Panc1 (cell line): Measurements from ENCODE around the gene ACOT13. TPM values are rescaled to one million over a fixed set of nuclear protein-coding genes. Genes with fewer than 3 reads are reported as not detected.
"Not testable (repeated sequence)": the region's sequence is repeated elsewhere in the genome, so short reads cannot be mapped to it uniquely, and the experiment has no call there.

Source experiments
- ATAC-seq: fragments of 200-7000 bp; cut with Tn5 transposase; 2 replicates; pipeline ENCODE4 v1.9.1; 2020; ENCODE audit warnings: mild to moderate bottlenecking, moderate library complexity
- BruUV-seq: library from RNA; stranded (reverse); fragments of 400-500 nt; replicated peaks from 2 replicates; lab custom pipeline; 2021; lab: Mats Ljungman, UMichigan
- CTCF ChIA-PET: fragments of 300-600 bp; sonication (Branson Sonifier 250); formaldehyde crosslinking; loops from one replicate; lab custom pipeline; 2022; ENCODE audit warnings: antibody characterized with exemption; lab: Charles Lee
- POLR2A ChIA-PET: fragments of 300-600 bp; sonication (Branson Sonifier 250); formaldehyde crosslinking; loops from one replicate; lab custom pipeline; 2022; ENCODE audit warnings: antibody characterized with exemption; lab: Charles Lee
- DNase-seq: peaks from one replicate; pipeline ENCODE4 v3.0.0-alpha.2; 2010; ENCODE audit warnings: low read depth, low spot score
- H3K27ac ChIP-seq: 2 replicates; pipeline ENCODE4 v1.5.1; 2011; ENCODE audit warnings: mild to moderate bottlenecking, low read length, inconsistent platforms
- H3K27me3 ChIP-seq: fragments of 200-500 bp; sonication (Bioruptor generic); 2 replicates; pipeline ENCODE4 v1.6.0; 2014; ENCODE audit warnings: low read length, inconsistent platforms; ENCODE audit not compliant: control insufficient read depth, insufficient read depth
- H3K36me3 ChIP-seq: fragments of 200-500 bp; sonication (Bioruptor generic); 2 replicates; pipeline ENCODE4 v1.5.1; 2014; ENCODE audit warnings: inconsistent platforms, mild to moderate bottlenecking, low read length, moderate library complexity; ENCODE audit not compliant: control insufficient read depth, insufficient read depth
- H3K4me1 ChIP-seq: 2 replicates; pipeline ENCODE4 v1.5.1; 2011; ENCODE audit warnings: inconsistent platforms, mild to moderate bottlenecking, low read length, moderate library complexity; ENCODE audit not compliant: control insufficient read depth, insufficient read depth
- H3K4me3 ChIP-seq, 2 experiments: 2 replicates each; pipeline ENCODE4 v1.5.1; 2011 to 2012; ENCODE audit warnings: low read depth in 2 of 2, low read length in 2 of 2, mild to moderate bottlenecking in 2 of 2, inconsistent platforms in 1 of 2, moderate library complexity in 1 of 2
- H3K9me3 ChIP-seq: fragments of 200-500 bp; sonication (Bioruptor generic); 2 replicates; pipeline ENCODE4 v1.5.1; 2014; ENCODE audit warnings: low read depth, mild to moderate bottlenecking, inconsistent platforms, low read length, moderate library complexity; ENCODE audit not compliant: control insufficient read depth, insufficient read depth
- POLR2AphosphoS5 ChIP-seq: IDR thresholded peaks from 2 replicates; pipeline ENCODE4 v1.6.1; 2012; ENCODE audit warnings: mild to moderate bottlenecking, low read depth, low read length, moderate library complexity
- SIN3A ChIP-seq: IDR thresholded peaks from 2 replicates; pipeline ENCODE4 v1.6.1; 2012; ENCODE audit warnings: low read depth, mild to moderate bottlenecking, low read length, moderate library complexity, borderline replicate concordance; ENCODE audit not compliant: insufficient read depth
- TCF7L2 ChIP-seq: IDR thresholded peaks from 2 replicates; pipeline ENCODE4 v1.6.1; 2011; ENCODE audit warnings: mild to moderate bottlenecking, low read depth, low read length, inconsistent platforms
- in situ Hi-C: cut with HindIII; loops from 2 replicates; pipeline ENCODE4 v1.10.0; 2016; ENCODE audit warnings: low sequenced_read_pairs, low pct_unique_long_range_greater_than_20kb
- intact Hi-C: fragments of 100-400 bp; cut with micrococcal nuclease; formaldehyde crosslinking; loops from one replicate; pipeline ENCODE4 v1.10.0; 2022; ENCODE audit not compliant: unreplicated experiment
- total RNA-seq: library from RNA; stranded (reverse); gene quantifications from one replicate; pipeline ENCODE4 v1.2.1, GENCODE V29; 2021; ENCODE audit not compliant: unreplicated experiment
- TF ChIP-seq, protein P1 (sequence below), 2 experiments: IDR thresholded peaks; 2 replicates each; pipeline ENCODE4 v1.6.1; 2011 to 2012; ENCODE audit warnings: low read depth in 2 of 2, control low read depth in 1 of 2, low read length in 1 of 2, mild to moderate bottlenecking in 1 of 2, moderate library complexity in 1 of 2; ENCODE audit not compliant: insufficient read depth in 1 of 2
- TF ChIP-seq, protein P2 (sequence below): fragments of 450-650 bp; IDR thresholded peaks from 2 replicates; pipeline ENCODE4 v1.5.1; 2017; ENCODE audit warnings: mild to moderate bottlenecking

Gene ACOT13
- total RNA-seq, 1 experiment from 2014 or later, result 31.6 TPM

DNA sequence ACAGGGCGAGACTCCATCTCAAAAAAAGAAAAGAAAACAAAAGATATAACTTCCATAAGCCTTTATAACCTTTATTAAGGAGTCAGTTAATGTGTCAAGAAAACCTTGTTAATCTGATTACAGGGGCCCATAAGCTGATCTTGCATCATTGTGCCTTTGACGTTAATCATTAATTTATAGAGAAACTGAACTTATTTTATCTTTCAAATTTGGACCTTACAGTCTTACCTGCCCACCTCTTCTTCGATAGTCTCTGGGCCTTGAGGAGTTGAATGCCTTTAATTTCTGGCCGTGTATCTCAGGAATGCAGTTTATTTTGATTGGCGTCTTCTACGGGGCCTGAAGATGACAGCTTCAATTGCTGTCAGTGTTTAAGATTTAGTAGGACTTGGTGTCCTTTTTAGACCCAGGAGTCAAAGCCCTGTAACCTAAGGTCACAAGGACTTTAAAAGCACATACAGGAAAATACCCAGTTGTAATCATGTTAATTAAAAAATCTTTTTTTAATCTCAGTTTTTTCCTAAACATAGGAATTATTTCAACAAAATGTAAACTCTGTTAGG is 5.8 kb downstream of the ACOT13 start:
- Histone ChIP-seq H3K27me3 (no peaks in the 10 kb centered on the region), H3K4me1 (no peaks in the 10 kb centered on the region), H3K27ac (no peak overlapping the region), H3K9me3 (peaks cover 8% of the 10 kb centered on the region; the same call in 1 of the 2 replicates), H3K36me3 (no peaks in the 10 kb centered on the region), H3K4me3 (no peak overlapping the region)
- ChIA-PET CTCF (no interaction called here), POLR2A (no interaction called here)
- ATAC-seq, result no peak
- TF ChIP-seq TCF7L2, result no peak
- no peak for TF ChIP-seq SIN3A
- TF ChIP-seq, protein P1, sequence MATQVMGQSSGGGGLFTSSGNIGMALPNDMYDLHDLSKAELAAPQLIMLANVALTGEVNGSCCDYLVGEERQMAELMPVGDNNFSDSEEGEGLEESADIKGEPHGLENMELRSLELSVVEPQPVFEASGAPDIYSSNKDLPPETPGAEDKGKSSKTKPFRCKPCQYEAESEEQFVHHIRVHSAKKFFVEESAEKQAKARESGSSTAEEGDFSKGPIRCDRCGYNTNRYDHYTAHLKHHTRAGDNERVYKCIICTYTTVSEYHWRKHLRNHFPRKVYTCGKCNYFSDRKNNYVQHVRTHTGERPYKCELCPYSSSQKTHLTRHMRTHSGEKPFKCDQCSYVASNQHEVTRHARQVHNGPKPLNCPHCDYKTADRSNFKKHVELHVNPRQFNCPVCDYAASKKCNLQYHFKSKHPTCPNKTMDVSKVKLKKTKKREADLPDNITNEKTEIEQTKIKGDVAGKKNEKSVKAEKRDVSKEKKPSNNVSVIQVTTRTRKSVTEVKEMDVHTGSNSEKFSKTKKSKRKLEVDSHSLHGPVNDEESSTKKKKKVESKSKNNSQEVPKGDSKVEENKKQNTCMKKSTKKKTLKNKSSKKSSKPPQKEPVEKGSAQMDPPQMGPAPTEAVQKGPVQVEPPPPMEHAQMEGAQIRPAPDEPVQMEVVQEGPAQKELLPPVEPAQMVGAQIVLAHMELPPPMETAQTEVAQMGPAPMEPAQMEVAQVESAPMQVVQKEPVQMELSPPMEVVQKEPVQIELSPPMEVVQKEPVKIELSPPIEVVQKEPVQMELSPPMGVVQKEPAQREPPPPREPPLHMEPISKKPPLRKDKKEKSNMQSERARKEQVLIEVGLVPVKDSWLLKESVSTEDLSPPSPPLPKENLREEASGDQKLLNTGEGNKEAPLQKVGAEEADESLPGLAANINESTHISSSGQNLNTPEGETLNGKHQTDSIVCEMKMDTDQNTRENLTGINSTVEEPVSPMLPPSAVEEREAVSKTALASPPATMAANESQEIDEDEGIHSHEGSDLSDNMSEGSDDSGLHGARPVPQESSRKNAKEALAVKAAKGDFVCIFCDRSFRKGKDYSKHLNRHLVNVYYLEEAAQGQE (IDR thresholded peaks at IDR 0.05; ENCODE audit: insufficient read depth in 1 of 2, low read depth in 2 of 2, low read length in 1 of 2), result no peak
- TF ChIP-seq POLR2AphosphoS5, result no peak
- TF ChIP-seq, protein P2, sequence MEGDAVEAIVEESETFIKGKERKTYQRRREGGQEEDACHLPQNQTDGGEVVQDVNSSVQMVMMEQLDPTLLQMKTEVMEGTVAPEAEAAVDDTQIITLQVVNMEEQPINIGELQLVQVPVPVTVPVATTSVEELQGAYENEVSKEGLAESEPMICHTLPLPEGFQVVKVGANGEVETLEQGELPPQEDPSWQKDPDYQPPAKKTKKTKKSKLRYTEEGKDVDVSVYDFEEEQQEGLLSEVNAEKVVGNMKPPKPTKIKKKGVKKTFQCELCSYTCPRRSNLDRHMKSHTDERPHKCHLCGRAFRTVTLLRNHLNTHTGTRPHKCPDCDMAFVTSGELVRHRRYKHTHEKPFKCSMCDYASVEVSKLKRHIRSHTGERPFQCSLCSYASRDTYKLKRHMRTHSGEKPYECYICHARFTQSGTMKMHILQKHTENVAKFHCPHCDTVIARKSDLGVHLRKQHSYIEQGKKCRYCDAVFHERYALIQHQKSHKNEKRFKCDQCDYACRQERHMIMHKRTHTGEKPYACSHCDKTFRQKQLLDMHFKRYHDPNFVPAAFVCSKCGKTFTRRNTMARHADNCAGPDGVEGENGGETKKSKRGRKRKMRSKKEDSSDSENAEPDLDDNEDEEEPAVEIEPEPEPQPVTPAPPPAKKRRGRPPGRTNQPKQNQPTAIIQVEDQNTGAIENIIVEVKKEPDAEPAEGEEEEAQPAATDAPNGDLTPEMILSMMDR, result no peak
- in situ Hi-C loops (no loop called here), intact Hi-C loops (no loop called here)
- BruUV-seq, result no TSS peak
- no peak for DNase-seq

DNA sequence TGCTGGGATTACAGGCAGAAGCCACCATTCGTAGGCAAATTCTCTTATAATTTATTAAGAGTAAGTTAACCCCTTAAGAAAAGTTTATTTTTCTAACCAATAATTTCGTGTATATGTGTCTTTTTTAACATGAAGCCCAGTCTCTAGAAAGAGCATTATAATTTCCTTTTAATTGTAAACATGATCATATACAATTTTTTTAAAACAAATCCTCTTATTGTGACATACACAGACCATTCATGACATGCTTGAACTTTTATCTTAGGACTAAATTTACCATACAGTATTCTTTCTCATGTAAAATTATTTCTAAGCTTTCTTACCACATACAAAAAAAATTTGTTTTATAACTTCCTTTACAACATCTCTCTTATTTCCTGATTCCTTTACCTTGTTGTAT is 6.7 kb downstream of the ACOT13 start:
- intact Hi-C loops, result no loop called here
- Histone ChIP-seq H3K36me3 (no peaks in the 10 kb centered on the region), H3K9me3 (peaks cover 8% of the 10 kb centered on the region; the same call in 1 of the 2 replicates), H3K27me3 (no peaks in the 10 kb centered on the region), H3K4me1 (no peaks in the 10 kb centered on the region), H3K4me3 (no peak overlapping the region), H3K27ac (no peak overlapping the region)
- BruUV-seq, result no TSS peak
- TF ChIP-seq, protein P1 (IDR thresholded peaks at IDR 0.05; ENCODE audit: insufficient read depth in 1 of 2, low read depth in 2 of 2, low read length in 1 of 2), result no peak
- no peak for TF ChIP-seq SIN3A
- TF ChIP-seq POLR2AphosphoS5, result no peak
- TF ChIP-seq, protein P2, result no peak
- no peak for TF ChIP-seq TCF7L2
- in situ Hi-C loops, result no loop called here
- no peak for DNase-seq
- no peak for ATAC-seq
- CTCF ChIA-PET, result no interaction called here
- POLR2A ChIA-PET, result no interaction called here

DNA sequence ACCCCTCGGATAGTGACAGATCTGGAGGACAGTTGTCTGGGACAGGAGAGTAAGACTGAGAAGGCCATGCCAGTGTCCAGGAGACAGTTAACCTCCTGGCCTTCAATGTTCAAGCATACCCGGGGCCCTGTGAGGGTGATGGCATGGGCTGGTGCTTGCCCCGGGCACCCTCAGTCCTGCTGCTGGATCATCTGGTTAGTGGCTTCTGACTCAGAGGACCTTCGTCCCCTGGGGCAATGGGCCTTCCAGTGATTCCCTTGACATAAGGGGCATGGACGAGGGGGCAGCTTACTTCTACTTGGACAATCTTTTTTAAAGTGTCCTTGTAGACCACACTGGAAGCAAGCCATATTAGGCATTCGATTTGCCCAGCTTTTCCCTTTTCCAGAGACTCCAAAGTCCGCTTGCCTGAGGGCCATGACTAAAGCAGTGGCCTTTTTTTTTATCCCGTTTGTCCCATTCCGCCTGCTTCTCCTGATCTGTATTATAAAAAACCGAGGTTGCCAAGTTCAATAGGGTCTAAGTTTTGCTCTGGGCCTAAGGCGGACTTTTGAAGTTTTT is 12.0 kb downstream of the ACOT13 start:
- H3K9me3 ChIP-seq, BruUV-seq, intact Hi-C loops, H3K27me3 ChIP-seq, POLR2A ChIA-PET, H3K36me3 ChIP-seq, ATAC-seq, H3K27ac ChIP-seq, DNase-seq, in situ Hi-C loops, H3K4me1 ChIP-seq, H3K4me3 ChIP-seq, CTCF ChIA-PET: not testable (repeated sequence)
